GM19452 (cell line): ENCODE data around the gene SBK3.

Source experiments
- ATAC-seq: cut with Tn5 transposase; IDR thresholded peaks from one replicate; pipeline ENCODE4 v1.9.1; 2021; ENCODE audit not compliant: unreplicated experiment

SBK3 gene

GRCh38 chr19:55493052-55493644 lies 52.2 kb downstream of the SBK3 start:
- ATAC-seq, result no peak

GRCh38 chr19:55492362-55492944 lies 52.9 kb downstream of the SBK3 start:
- no peak for ATAC-seq

GRCh38 chr19:55491546-55492360 lies 53.6 kb downstream of the SBK3 start:
- ATAC-seq, result no peak
